Body of pancreas (tissue), 4 donors: Measurements from ENCODE around the gene KLHL36.

Source experiments
- POLR2A ChIP-seq, 3 donors: fragments of 450-650 bp; IDR thresholded peaks; one replicate each; pipeline ENCODE4 v1.6.1; 2016; ENCODE audit warnings: antibody characterized with exemption in 3 of 3, mild to moderate bottlenecking in 2 of 3
- TF ChIP-seq, protein P1 (sequence below), 7 experiments: fragments of 450-650 bp in 4 of 7; fragments of 200-600 bp in 3 of 7; sonication (generic) in 3 of 7; IDR thresholded peaks; one replicate each; pipeline ENCODE4 v1.5.1; 2016 to 2019; ENCODE audit warnings: antibody characterized with exemption in 7 of 7

DNA sequence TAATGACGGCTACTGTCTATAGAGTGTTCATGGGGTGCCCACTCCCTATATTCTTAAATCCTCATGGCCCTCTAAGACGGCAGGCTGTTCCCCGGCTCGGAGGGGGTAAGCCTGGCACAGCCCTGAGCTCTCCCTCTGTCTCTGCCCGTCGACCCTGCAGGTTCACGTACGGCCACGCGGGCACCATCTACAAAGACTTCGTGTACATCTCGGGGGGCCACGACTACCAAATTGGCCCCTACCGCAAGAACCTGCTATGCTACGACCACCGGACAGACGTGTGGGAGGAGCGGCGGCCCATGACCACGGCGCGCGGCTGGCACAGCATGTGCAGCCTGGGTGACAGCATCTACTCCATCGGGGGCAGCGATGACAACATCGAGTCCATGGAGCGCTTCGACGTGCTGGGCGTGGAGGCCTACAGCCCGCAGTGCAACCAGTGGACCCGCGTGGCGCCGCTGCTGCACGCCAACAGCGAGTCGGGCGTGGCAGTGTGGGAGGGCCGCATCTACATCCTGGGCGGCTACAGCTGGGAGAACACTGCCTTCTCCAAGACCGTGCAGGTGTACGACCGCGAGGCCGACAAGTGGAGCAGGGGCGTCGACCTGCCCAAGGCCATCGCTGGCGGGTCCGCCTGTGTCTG lies 13.2 kb downstream of the KLHL36 start:
- TF ChIP-seq, protein P1, sequence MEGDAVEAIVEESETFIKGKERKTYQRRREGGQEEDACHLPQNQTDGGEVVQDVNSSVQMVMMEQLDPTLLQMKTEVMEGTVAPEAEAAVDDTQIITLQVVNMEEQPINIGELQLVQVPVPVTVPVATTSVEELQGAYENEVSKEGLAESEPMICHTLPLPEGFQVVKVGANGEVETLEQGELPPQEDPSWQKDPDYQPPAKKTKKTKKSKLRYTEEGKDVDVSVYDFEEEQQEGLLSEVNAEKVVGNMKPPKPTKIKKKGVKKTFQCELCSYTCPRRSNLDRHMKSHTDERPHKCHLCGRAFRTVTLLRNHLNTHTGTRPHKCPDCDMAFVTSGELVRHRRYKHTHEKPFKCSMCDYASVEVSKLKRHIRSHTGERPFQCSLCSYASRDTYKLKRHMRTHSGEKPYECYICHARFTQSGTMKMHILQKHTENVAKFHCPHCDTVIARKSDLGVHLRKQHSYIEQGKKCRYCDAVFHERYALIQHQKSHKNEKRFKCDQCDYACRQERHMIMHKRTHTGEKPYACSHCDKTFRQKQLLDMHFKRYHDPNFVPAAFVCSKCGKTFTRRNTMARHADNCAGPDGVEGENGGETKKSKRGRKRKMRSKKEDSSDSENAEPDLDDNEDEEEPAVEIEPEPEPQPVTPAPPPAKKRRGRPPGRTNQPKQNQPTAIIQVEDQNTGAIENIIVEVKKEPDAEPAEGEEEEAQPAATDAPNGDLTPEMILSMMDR (IDR thresholded peaks at IDR 0.05): no peak
- TF ChIP-seq POLR2A (IDR thresholded peaks at IDR 0.05): no peak
